HepG2 (cell line): ENCODE data around the gene COBL. TPM values are rescaled to one million over a fixed set of nuclear protein-coding genes. Genes with fewer than 3 reads are reported as not detected.

Experiments used
- ATAC-seq: fragments of 200-7000 bp; cut with Tn5 transposase; 3 replicates; pipeline ENCODE4 v1.9.1; 2020; ENCODE audit warnings: mild to moderate bottlenecking, moderate library complexity
- BruUV-seq: library from RNA; stranded (reverse); fragments of 400-500 nt; replicated peaks from 2 replicates; lab custom pipeline; 2021; lab: Mats Ljungman, UMichigan
- CTCF ChIA-PET: fragments of 300-600 bp; formaldehyde crosslinking; extraction: SDS; loops from one replicate; lab custom pipeline; 2021; ENCODE audit warnings: low total read pairs, inconsistent platforms, low intra/inter-chr PET ratio; lab: Yijun Ruan, JAX
- POLR2A ChIA-PET: fragments of 350-600 bp; sonication (Branson Sonifier 250); formaldehyde crosslinking; loops from one replicate; lab custom pipeline; 2020; ENCODE audit warnings: antibody characterized with exemption, inconsistent platforms; lab: Yijun Ruan, JAX
- DNase-seq: peaks from one replicate; pipeline ENCODE4 v3.0.0-alpha.2; 2015; ENCODE audit warnings: low spot score
- FAIRE-seq: peaks from 3 replicates; lab custom pipeline; 2011; peaks lifted over from hg19 to GRCh38; lab: Jason Lieb, UNC
- H2AFZ ChIP-seq: one replicate; pipeline ENCODE4 v1.6.1; 2011; ENCODE audit warnings: low read length, inconsistent platforms
- H3K27ac ChIP-seq: fragments of 300-600 bp; 3 replicates; pipeline ENCODE4 v1.8.0; 2011; ENCODE audit warnings: mixed run types, mild to moderate bottlenecking, mixed read lengths, low read length, inconsistent platforms; ENCODE audit not compliant: insufficient read depth; ENCODE audit errors: extremely low read length
- H3K27me3 ChIP-seq, 2 experiments: fragments of 200-600 bp in 1 of 2; 2 replicates in 1 of 2; 3 replicates in 1 of 2; pipeline versions ENCODE4 v1.6.0 to v1.8.0; 2011; ENCODE audit warnings: low read length in 2 of 2, mild to moderate bottlenecking in 2 of 2, moderate library complexity in 2 of 2, inconsistent platforms in 1 of 2; ENCODE audit not compliant: insufficient read depth in 2 of 2, control insufficient read depth in 1 of 2
- H3K36me3 ChIP-seq, 2 experiments: fragments of 200-600 bp in 1 of 2; replicated peaks in 1 of 2; 2 replicates in 1 of 2; 3 replicates in 1 of 2; pipeline versions ENCODE4 v1.5.1 to v1.8.0; 2011; ENCODE audit warnings: low read length in 2 of 2, inconsistent platforms in 1 of 2; ENCODE audit not compliant: insufficient read depth in 2 of 2, control insufficient read depth in 1 of 2
- H3K4me1 ChIP-seq: 2 replicates; pipeline ENCODE4 v1.5.1; 2012; ENCODE audit warnings: low read length, inconsistent platforms; ENCODE audit not compliant: insufficient read depth
- H3K4me2 ChIP-seq: 2 replicates; pipeline ENCODE4 v1.6.0; 2011; ENCODE audit warnings: low read depth, low read length, inconsistent platforms
- H3K4me3 ChIP-seq, 3 experiments: fragments of 200-600 bp in 1 of 3; sonication (generic), shearing (Covaris generic) in 1 of 3; replicated peaks in 1 of 3; 2 replicates each; pipeline ENCODE4 v1.5.1; 2011 to 2016; ENCODE audit warnings: low read length in 3 of 3, inconsistent platforms in 2 of 3, low read depth in 2 of 3, mild to moderate bottlenecking in 2 of 3, control low read depth in 1 of 3, mixed read lengths in 1 of 3; ENCODE audit not compliant: insufficient read depth in 1 of 3
- H3K79me2 ChIP-seq: one replicate; pipeline ENCODE4 v1.6.1; 2011; ENCODE audit warnings: low read length, inconsistent platforms; ENCODE audit not compliant: insufficient read depth
- H3K9ac ChIP-seq: 2 replicates; pipeline ENCODE4 v1.6.0; 2011; ENCODE audit warnings: mild to moderate bottlenecking, low read depth, low read length, inconsistent platforms; ENCODE audit not compliant: insufficient read depth
- H3K9me3 ChIP-seq: 2 replicates; pipeline ENCODE4 v1.5.1; 2012; ENCODE audit warnings: mild to moderate bottlenecking, low read length
- H4K20me1 ChIP-seq: 2 replicates; pipeline ENCODE4 v1.6.0; 2011; ENCODE audit warnings: inconsistent platforms, mild to moderate bottlenecking, low read length, moderate library complexity; ENCODE audit not compliant: insufficient read depth
- WGBS: methylation state at CpG from one replicate; pipeline ENCODE4 v1.1.6; 2017; ENCODE audit warnings: low lambda C conversion rate; 5-methylcytosine and 5-hydroxymethylcytosine counted together
- in situ Hi-C: cut with HindIII; loops from 2 replicates; pipeline ENCODE4 v1.10.0; 2017; ENCODE audit warnings: low pct_unique_long_range_greater_than_20kb; ENCODE audit not compliant: extremely low pct_ligation_motif_present
- intact Hi-C: fragments of 100-400 bp; cut with micrococcal nuclease; formaldehyde crosslinking; loops from one replicate; pipeline ENCODE4 v1.10.0; 2022; ENCODE audit not compliant: unreplicated experiment
- polyA plus RNA-seq, 8 experiments: library from polyadenylated mRNA; depleted of rRNA in 3 of 8; stranded (reverse) in 7 of 8; unstranded in 1 of 8; fragments of >200 nt; fragmentation: Illumina TruSeq in 4 of 8; extraction: Trizol in 4 of 8; gene quantifications; 2 replicates each; pipeline versions ENCODE4 v1.2.1 to v1.2.3, GENCODE V29; 2011 to 2016; ENCODE audit warnings: low read depth in 4 of 8, missing spikeins in 1 of 8, mixed read lengths in 1 of 8; ENCODE audit not compliant: insufficient read depth in 1 of 8
- total RNA-seq, 5 experiments: library from RNA; depleted of rRNA; stranded (reverse); fragments of >200 nt; fragmentation: Illumina TruSeq; extraction: Trizol; gene quantifications; 2 replicates each; pipeline ENCODE4 v1.2.3, GENCODE V29; 2016; ENCODE audit warnings: low read depth in 1 of 5
- TF ChIP-seq, protein P1 (sequence below): sonication (generic); formaldehyde crosslinking; IDR thresholded peaks from 2 replicates; pipeline ENCODE4 v1.4.0; 2020; ENCODE audit warnings: low read depth, missing genetic modification reagents

Gene COBL
- total and polyA plus RNA-seq, 2 of the 13 experiments (the other 11 are each of a cell fraction or from before 2014, with no cell fraction given): 3.8 to 4.9 TPM

DNA sequence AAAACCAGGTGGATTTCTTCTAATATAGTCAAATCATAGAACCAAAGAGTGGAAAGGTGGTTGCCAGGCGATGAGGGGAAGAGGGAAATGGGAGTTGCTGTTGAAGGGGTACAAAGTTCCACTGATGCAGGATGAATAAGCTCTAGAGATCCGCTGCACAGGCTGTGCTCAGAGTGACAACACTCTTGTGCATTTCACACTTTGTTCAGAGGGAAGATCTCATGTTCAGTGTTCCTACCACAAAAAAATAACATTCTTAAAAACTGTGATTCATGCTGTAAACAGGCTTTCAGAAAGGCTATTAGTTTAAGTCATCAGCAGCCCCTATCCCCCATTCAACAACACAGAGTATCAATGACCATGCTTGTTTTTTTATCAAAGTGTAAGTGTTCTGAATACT lies 213.8 kb downstream of the COBL start:
- POLR2A ChIA-PET: no interaction called here
- in situ Hi-C loops: no loop called here

More for the DNA sequence above, 213.8 kb downstream of the COBL start:
- no TSS peak for BruUV-seq
- DNase-seq: no peak
- Histone ChIP-seq H3K27ac (no peak overlapping the region), H3K27me3 (no peaks in the 10 kb centered on the region), H4K20me1 (no peaks in the 10 kb centered on the region), H3K4me2 (no peak overlapping the region), H3K4me3 (no peak overlapping the region), H3K9ac (no peak overlapping the region), H3K36me3 (no peaks in the 10 kb centered on the region), H3K4me1 (no peaks in the 10 kb centered on the region), H2AFZ (no peak overlapping the region), H3K79me2 (no peaks in the 10 kb centered on the region), H3K9me3 (peaks cover 12% of the 10 kb centered on the region; the same call in 1 of the 2 replicates)
- TF ChIP-seq, protein P1, sequence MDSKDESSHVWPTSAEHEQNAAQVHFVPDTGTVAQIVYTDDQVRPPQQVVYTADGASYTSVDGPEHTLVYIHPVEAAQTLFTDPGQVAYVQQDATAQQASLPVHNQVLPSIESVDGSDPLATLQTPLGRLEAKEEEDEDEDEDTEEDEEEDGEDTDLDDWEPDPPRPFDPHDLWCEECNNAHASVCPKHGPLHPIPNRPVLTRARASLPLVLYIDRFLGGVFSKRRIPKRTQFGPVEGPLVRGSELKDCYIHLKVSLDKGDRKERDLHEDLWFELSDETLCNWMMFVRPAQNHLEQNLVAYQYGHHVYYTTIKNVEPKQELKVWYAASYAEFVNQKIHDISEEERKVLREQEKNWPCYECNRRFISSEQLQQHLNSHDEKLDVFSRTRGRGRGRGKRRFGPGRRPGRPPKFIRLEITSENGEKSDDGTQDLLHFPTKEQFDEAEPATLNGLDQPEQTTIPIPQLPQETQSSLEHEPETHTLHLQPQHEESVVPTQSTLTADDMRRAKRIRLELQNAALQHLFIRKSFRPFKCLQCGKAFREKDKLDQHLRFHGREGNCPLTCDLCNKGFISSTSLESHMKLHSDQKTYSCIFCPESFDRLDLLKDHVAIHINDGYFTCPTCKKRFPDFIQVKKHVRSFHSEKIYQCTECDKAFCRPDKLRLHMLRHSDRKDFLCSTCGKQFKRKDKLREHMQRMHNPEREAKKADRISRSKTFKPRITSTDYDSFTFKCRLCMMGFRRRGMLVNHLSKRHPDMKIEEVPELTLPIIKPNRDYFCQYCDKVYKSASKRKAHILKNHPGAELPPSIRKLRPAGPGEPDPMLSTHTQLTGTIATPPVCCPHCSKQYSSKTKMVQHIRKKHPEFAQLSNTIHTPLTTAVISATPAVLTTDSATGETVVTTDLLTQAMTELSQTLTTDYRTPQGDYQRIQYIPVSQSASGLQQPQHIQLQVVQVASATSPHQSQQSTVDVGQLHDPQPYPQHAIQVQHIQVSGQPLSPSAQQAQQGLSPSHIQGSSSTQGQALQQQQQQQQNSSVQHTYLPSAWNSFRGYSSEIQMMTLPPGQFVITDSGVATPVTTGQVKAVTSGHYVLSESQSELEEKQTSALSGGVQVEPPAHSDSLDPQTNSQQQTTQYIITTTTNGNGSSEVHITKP (CRISPR knock-in tag): no peak
- intact Hi-C loops: no loop called here
- no peak for ATAC-seq
- no peak for FAIRE-seq
- WGBS: 83% methylated on average over 2 of the region's 2 CpGs
- CTCF ChIA-PET: no interaction called here
